ENCODE data around the gene RANBP10.
"Not testable (repeated sequence)": the region's sequence is repeated elsewhere in the genome, so short reads cannot be mapped to it uniquely, and the experiment has no call there.

Gene RANBP10

GRCh38 chr16:67714522-67714921 is 91.8 kb downstream of the RANBP10 start:
- DNase-seq (ENCODE audit: low spot score) = no peak

- no peak for DNase-seq (ENCODE audit: low spot score)
Measured at GRCh38 chr16:67713647-67714273, 92.6 kb downstream of the RANBP10 start.

GRCh38 chr16:67710607-67711006 is 95.8 kb downstream of the RANBP10 start:
- DNase-seq (ENCODE audit: low spot score) = no peak

DNA sequence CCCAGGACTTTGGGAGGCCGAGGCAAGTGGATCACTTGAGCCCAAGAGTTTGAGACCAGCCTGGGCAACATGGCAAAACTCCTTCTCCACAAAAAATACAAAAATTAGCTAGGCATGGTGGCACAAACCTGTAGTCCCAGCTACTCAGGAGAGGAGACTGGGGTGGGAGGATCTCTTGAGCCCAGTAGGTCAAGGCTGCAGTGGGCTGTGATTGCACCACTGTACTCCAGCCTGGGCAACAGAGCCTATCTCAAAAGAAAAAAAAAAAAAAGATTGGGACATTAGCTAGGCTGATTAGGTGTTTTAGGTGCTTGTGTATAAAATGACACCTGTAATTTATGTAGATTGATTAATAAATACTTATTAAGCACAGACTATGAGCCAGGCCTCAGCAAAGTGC is 97.3 kb downstream of the RANBP10 start:
- DNase-seq (ENCODE audit: low spot score) = no peak

GRCh38 chr16:67708368-67708771 is 98.0 kb downstream of the RANBP10 start:
- DNase-seq (ENCODE audit: low spot score) = peak; percentile 82

GRCh38 chr16:67707790-67708189 is 98.6 kb downstream of the RANBP10 start:
- DNase-seq (ENCODE audit: low spot score) = no peak

DNA sequence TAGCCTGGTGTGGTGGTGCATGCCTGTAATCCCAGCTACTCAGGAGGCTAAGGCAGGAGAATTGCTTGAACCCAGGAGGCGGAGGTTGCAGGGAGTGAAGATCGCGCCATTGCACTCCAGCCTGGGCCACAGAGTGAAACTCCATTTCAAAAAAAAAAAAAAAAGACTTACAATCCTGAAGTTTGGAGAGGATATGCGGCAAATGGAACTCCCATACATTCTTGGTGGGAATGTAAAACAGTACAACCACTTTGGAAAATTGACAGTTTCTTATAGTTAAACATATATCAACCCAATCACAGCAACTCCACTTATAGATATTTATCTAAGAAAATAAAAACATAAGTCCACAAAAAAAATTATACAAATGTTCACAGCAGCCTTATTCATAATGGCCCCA is 99.2 kb downstream of the RANBP10 start:
- no peak for DNase-seq (ENCODE audit: low spot score)

DNA sequence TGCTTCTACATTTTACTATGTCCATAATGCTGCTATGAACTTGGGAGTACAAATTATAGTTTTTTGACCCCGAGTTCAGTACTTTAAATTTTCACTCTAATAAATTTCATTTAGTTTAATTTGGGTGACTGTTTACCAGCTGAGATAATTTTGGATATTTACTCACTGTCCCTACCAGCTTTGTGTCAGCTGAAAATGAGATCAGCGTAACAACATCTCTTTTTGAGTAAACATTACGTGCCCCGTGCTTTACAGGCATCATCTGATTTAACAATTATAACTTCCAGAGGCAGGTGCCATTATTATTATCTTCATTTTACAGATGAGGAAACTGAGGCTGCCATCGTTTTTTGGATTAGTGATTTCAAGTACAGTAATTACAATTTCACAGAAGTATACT is 102.2 kb downstream of the RANBP10 start:
- no peak for DNase-seq (ENCODE audit: low spot score)

GRCh38 chr16:67703626-67704025 is 102.7 kb downstream of the RANBP10 start:
- no peak for DNase-seq (ENCODE audit: low spot score)

GRCh38 chr16:67702130-67702529 is 104.2 kb downstream of the RANBP10 start:
- DNase-seq (ENCODE audit: low spot score) = no peak

DNA sequence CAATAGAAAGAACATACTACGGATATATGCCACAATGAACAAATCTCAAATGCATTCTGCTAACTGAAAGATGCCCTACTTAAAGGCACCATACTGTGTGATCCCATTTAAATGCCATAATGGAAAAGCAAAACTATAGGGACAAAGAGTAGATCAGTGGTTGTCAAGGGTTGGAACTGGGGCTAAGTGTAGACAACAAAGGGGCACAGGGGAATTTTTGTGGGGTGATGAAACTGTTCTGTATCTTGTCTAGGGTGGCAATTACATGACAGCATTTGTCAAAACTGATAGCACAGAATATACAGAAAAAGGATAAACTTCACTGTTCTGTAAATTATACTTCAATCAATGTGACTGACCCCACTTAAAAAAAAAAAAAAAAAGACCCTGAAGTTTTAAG is 104.9 kb downstream of the RANBP10 start:
- DNase-seq (ENCODE audit: low spot score) = no peak

DNA sequence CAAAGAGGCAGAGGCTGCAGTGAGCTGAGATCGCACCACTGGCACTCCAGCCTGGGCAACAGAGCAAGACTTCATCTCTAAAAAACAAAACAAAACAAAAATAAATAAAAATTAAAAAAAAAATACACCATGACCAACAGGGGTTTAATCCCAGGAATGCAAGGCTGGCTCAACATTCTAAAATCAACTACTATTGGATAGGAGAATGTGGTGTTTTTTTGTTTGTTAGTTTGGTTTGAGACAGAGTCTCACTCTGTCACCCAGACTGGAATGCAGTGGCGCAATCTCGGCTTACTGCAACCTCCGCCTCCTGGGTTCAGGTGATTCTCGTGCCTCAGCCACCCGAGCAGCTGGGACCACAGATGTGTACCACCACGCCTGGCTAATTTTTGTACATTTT is 107.1 kb downstream of the RANBP10 start:
- no peak for DNase-seq (ENCODE audit: low spot score)

GRCh38 chr16:67697422-67698185 is 108.8 kb downstream of the RANBP10 start:
- no peak for DNase-seq (ENCODE audit: low spot score)

GRCh38 chr16:67694611-67695010 is 111.7 kb downstream of the RANBP10 start:
- no peak for DNase-seq (ENCODE audit: low spot score)

DNA sequence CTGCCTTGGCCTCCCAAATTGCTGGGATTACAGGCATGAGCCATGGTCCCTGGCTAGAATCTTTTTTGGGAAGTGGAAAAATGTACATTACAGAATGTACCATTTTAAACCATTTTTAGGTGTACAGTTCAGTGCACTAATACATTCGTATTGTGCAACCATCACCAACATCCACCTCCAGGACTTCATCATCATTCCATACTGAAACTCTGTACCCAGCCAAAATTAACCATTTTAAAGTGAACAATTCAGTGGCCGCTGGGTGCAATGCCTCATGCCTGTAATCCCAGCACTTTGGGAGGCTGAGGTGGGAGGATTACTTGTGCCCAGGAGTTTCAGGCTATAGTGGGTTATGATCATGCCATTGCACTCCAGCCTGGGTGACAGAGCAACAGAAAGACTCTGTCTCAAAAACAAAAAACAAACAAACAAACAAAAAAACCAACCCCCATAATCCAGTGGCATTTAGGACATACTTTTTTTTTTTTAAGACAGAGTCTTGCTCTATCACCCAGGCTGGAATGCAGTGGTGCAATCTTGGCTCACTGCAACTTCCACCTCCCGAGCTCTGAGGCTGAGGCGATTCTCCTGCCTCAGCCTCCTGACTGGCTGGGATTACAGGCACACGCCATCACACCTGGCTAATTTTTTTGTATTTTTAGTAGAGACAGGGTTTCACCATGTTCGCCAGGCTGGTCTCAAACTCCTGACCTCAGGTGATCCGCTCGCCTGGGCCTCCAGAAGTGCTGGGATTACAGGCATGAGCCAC is 112.7 kb downstream of the RANBP10 start:
- not testable (repeated sequence) for DNase-seq (ENCODE audit: low spot score)

- no peak for DNase-seq (ENCODE audit: low spot score)
Measured at GRCh38 chr16:67685388-67686112, 120.8 kb downstream of the RANBP10 start.

GRCh38 chr16:67683767-67684166 is 122.6 kb downstream of the RANBP10 start:
- DNase-seq (ENCODE audit: low spot score) = no peak

- no peak for DNase-seq (ENCODE audit: low spot score)
Measured at GRCh38 chr16:67679935-67680897, 126.1 kb downstream of the RANBP10 start.

DNA sequence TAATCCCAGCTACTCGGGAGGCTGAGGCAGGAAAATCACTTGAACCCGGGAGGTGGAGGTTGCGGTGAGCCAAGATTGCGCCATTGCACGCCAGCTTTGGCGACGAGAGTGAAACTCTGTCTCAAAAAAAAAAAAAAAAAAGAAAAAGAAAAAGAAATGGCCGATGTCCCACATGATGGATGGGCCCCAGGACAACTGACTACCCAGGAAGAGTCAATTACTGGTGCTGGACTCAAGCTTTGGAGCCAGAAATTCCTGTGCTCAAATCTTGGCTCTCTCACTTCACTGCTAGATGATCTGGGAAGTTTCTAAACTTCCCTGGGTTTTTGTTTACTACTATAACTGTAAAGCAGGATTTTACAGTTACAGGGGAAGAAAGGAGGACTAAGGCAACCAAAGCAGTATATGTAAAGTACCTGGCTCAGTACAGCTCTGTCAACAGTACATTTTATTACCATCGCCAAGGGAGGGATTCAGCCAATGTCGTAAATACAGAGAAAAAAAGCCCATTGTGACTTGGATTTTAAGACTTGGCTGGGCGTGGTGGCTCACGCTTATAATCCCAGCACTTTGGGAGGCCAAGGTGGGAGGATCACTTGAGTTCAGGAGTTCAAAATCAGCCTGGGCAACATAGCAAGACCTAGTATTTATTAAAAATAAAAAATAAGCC is 127.9 kb downstream of the RANBP10 start:
- DNase-seq (ENCODE audit: low spot score) = no peak

DNA sequence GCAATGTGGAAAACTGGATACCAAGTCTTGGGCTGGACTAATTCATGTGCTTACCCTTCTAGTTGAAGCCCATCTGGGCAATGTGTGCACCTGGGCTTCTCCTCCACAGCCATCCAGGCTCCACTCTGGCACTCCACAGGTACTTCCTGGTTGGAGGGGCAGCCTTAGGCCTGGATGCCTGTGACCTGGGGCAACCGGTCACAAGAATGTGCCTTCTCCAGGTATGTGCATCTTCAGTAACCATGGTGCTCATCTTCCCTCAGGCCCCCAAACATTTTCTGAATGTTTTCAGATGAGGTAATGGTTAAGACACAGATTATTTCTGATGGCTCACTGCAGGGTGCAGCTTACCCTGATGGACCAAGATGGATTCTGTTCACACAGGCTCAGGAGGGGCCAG is 128.6 kb downstream of the RANBP10 start:
- no peak for DNase-seq (ENCODE audit: low spot score)

- DNase-seq (ENCODE audit: low spot score) = no peak
Measured at GRCh38 chr16:67676939-67677338, 129.4 kb downstream of the RANBP10 start.

All from AG08395 (cell line).